GM21381 (cell line): ENCODE measurements around the gene BLOC1S3.
"Not testable (repeated sequence)": the region's sequence is repeated elsewhere in the genome, so short reads cannot be mapped to it uniquely, and the experiment has no call there.

Experiments used
- ATAC-seq: cut with Tn5 transposase; IDR thresholded peaks from one replicate; pipeline ENCODE4 v1.9.1; 2021; ENCODE audit warnings: mild to moderate bottlenecking, moderate library complexity; ENCODE audit not compliant: unreplicated experiment

BLOC1S3 gene

GRCh38 chr19:45217957-45218334, 39.4 kb downstream of the BLOC1S3 start:
- no peak for ATAC-seq

- ATAC-seq, result no peak
Measured at GRCh38 chr19:45218426-45218825, 39.8 kb downstream of the BLOC1S3 start.

GRCh38 chr19:45218911-45219743, 40.5 kb downstream of the BLOC1S3 start:
- ATAC-seq, result no peak

DNA sequence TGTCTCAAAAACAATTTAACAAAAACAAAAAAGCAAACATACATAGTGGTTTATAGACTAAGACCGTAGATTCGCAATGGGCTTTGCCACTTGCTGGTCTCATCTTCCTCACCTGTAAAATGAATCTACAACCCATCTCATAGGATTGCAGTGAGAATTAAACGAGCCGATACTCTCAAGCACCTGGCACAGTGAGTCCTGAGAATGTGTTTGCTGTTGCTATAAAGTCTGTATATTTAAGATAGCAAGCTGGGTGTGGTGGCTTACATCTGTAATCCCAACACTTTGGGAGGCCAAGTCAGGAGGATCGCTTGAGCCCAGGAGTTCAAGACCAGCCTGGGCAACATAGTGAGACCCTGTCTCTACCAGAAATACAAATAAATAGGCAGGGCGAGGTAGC, 44.1 kb downstream of the BLOC1S3 start:
- no peak for ATAC-seq

DNA sequence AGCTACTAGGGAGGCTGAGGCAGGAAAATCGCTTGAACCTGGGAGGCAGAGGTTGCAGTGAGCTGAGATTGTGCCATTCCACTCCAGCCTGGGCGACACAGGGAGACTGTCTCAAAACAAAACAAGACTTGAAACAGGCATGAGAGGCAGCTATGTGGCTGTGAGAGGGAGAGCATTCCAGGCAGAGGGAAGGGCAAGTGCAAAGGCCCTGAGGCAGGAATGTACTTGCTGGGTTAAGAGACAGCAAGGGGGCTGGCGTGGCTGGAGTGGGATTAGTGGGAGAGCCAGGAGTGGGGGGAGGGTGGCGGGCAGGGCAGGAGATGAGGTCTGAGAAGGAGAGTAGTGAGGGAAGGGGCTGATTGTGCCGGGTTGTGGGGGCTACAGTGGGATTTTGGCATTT, 45.3 kb downstream of the BLOC1S3 start:
- no peak for ATAC-seq

- no peak for ATAC-seq
Measured at GRCh38 chr19:45224645-45225044, 46.1 kb downstream of the BLOC1S3 start.

- not testable (repeated sequence) for ATAC-seq
Measured at GRCh38 chr19:45229056-45229455, 50.5 kb downstream of the BLOC1S3 start.
